ENCODE results near the gene CEP162.

GRCh38 chr6:84119277-84119676 is 108.2 kb downstream of the CEP162 start:
- TF ChIP-seq CTCF (IDR thresholded peaks at IDR 0.05) (no peak), CREM (CRISPR knock-in tag; IDR thresholded peaks at IDR 0.05) (no peak), ZNF416 (CRISPR knock-in tag; IDR thresholded peaks at IDR 0.05) (no peak), ZNF423 (CRISPR knock-in tag; IDR thresholded peaks at IDR 0.05) (no peak), ZNF263 (CRISPR knock-in tag; IDR thresholded peaks at IDR 0.05; ENCODE audit: low read depth) (no peak), MAX (CRISPR knock-in tag; IDR thresholded peaks at IDR 0.05) (no peak), NFE2L1 (CRISPR knock-in tag; IDR thresholded peaks at IDR 0.05) (no peak), SMAD3 (CRISPR knock-in tag; IDR thresholded peaks at IDR 0.05; ENCODE audit: borderline replicate concordance) (no peak), ZBTB43 (CRISPR knock-in tag; IDR thresholded peaks at IDR 0.05) (no peak), ELF4 (CRISPR knock-in tag; IDR thresholded peaks at IDR 0.05; ENCODE audit: low read depth) (no peak), SMAD4 (CRISPR knock-in tag; IDR thresholded peaks at IDR 0.05) (no peak), ETV6 (CRISPR knock-in tag; IDR thresholded peaks at IDR 0.05) (no peak), NR1H2 (CRISPR knock-in tag; IDR thresholded peaks at IDR 0.05) (no peak)

All from WTC11 (cell line).